HG02943 (cell line): ENCODE results near the gene PXYLP1.

Source experiments
- ATAC-seq: cut with Tn5 transposase; IDR thresholded peaks from one replicate; pipeline ENCODE4 v1.9.1; 2021; ENCODE audit warnings: mild to moderate bottlenecking, low read depth, moderate library complexity; ENCODE audit not compliant: unreplicated experiment

PXYLP1 gene

GRCh38 chr3:141337991-141338390, 106.4 kb downstream of the PXYLP1 start:
- ATAC-seq: no peak

GRCh38 chr3:141338881-141339280, 107.3 kb downstream of the PXYLP1 start:
- ATAC-seq: no peak

DNA sequence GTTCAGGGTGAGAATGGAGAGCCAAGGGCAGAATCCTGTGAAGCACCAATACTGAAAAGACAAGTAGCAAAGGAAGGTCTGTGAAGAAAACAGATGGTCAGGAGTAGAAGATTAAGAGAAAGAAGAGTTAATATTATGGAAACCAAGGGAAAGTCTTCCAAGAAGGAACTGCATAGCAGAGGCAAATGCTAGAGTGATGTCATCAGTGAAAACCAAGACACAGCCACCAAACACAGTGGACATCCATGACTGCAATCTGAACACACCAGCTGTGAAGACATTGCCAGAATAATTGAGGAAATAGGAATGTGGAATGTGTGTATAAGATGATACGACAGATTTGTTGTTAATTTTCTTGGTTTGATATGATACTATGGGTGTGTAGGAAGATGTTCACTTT, 109.9 kb downstream of the PXYLP1 start:
- ATAC-seq: no peak

- ATAC-seq: no peak
Observed at GRCh38 chr3:141342386-141342785, 110.8 kb downstream of the PXYLP1 start.

- ATAC-seq: no peak
Observed at GRCh38 chr3:141343077-141343476, 111.5 kb downstream of the PXYLP1 start.

DNA sequence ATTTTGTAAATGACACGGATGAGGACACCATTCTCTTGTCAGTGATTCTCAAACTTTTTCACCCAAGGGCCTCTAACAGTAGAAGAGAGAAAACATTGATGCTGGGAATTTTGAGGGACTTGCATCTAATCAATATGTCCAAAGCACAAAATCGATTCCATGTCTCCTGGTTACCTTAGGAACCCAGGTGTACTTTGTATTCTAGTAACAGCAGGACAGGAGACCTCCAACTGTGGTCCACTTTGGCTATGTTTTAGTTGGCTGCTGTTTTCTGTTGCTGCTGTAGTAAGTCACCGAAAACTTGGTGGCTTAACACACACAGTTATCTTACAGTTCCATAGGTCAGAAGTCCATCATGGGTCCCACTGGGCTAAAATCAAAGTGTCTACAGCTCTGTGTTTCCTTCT, 112.2 kb downstream of the PXYLP1 start:
- ATAC-seq: no peak
